22Rv1 (cell line): ENCODE results near the gene PCNX1.

Experiments used
- H3K27ac ChIP-seq: fragments of 450-650 bp; 2 replicates; pipeline ENCODE4 v1.5.1; 2017
- ZFX ChIP-seq: fragments of 450-650 bp; IDR thresholded peaks from 2 replicates; pipeline ENCODE4 v1.6.1; 2017; ENCODE audit warnings: antibody characterized with exemption, borderline replicate concordance
- TF ChIP-seq, protein P1 (sequence below): fragments of 450-650 bp; IDR thresholded peaks from 2 replicates; pipeline ENCODE4 v1.5.1; 2017; ENCODE audit warnings: mild to moderate bottlenecking

Gene PCNX1

DNA sequence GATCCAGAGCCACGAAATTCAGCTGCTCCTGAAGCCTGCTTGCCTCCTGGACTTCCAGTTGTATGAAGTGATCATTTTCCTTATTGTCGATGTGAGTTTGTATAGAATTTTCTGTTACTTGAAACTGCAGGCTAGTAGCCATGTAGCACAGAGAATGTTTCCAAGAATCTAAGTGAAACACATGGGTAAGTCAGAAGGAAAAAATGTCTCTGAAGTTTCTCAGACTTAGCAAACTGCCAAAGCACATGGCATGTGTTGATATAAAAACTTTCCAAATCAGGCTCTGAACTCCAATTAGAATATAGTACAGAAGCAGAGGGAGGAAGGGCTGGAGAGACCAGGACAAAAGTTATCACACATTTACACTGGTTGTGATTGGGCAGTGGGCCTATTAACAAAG is 9.8 kb upstream of the PCNX1 start:
- H3K27ac ChIP-seq, result no peak overlapping the region
- TF ChIP-seq ZFX, result no peak
- TF ChIP-seq, protein P1, sequence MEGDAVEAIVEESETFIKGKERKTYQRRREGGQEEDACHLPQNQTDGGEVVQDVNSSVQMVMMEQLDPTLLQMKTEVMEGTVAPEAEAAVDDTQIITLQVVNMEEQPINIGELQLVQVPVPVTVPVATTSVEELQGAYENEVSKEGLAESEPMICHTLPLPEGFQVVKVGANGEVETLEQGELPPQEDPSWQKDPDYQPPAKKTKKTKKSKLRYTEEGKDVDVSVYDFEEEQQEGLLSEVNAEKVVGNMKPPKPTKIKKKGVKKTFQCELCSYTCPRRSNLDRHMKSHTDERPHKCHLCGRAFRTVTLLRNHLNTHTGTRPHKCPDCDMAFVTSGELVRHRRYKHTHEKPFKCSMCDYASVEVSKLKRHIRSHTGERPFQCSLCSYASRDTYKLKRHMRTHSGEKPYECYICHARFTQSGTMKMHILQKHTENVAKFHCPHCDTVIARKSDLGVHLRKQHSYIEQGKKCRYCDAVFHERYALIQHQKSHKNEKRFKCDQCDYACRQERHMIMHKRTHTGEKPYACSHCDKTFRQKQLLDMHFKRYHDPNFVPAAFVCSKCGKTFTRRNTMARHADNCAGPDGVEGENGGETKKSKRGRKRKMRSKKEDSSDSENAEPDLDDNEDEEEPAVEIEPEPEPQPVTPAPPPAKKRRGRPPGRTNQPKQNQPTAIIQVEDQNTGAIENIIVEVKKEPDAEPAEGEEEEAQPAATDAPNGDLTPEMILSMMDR, result no peak

DNA sequence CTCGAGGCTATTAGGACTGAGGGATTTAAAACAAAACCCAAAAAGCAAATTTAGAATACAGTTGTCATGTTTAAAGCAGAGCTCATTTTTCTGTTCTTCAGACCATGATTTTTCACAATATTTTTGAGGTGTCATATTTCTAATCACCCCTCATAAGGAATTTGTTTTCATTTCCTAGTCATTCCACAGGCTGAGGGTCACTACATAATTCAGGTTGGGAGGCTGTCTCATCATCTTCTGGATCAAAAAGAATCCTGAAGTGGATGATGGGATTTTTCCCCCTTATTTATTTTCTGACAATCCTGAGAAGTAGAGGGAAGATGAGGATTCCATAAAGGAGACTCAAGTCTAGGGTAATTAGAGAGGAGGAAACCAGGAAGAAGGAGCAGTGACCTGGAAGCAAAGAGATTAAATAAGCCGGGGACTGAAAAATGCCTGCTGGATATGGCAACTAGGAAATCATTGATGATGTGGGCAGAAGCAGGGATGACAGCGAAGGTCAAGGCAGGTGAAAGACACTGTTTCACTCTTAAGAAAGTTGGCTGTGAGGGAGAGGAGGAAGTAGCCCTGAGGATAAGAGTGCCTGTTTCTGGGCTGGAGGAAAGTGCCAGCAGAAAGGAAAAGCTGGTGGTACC is 9.0 kb upstream of the PCNX1 start:
- no peak for TF ChIP-seq ZFX
- TF ChIP-seq, protein P1, result no peak

DNA sequence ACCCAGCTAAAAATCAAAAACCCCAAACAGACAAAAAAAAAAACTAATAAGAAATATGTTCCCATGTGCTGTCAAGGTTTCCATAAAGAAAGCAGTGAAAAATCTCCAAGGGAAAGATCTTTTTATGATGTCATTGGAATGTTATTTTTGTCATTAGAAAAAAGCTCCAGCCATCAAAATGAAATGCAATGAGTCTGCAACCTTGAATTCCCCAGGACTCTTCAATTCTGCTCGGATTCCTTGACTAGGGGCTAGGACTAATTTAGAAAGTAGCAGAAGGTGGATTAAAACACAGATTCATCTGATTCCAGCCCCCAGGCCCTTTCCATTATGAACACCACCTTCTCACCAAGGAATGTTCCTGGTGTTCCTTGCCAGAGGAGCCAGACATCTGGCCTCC is 6.0 kb upstream of the PCNX1 start:
- no peak for TF ChIP-seq ZFX
- TF ChIP-seq, protein P1, result no peak
- H3K27ac ChIP-seq, result no peak overlapping the region

More for the DNA sequence above, 9.0 kb upstream of the PCNX1 start:
- H3K27ac ChIP-seq, result no peak overlapping the region

DNA sequence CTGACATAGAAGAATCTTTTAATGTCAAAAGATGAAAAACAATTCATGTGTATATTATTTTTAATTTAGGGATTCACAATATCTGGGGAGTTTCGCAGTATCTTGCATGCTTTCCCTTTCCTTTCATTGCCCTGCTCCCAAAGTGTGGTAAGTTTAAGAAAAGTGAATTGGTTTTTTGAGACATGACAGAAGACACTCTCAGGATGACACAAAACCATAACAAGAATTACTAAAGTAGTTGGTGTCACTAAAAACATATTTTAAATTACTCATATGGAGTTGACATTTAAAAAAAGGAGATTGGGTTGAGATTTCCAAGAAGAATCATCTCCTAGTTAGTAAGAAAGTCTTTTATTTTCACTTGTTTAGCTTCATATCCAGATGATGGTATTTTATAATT is 5.1 kb upstream of the PCNX1 start:
- no peak overlapping the region for H3K27ac ChIP-seq
- TF ChIP-seq, protein P1, result no peak
- no peak for TF ChIP-seq ZFX

DNA sequence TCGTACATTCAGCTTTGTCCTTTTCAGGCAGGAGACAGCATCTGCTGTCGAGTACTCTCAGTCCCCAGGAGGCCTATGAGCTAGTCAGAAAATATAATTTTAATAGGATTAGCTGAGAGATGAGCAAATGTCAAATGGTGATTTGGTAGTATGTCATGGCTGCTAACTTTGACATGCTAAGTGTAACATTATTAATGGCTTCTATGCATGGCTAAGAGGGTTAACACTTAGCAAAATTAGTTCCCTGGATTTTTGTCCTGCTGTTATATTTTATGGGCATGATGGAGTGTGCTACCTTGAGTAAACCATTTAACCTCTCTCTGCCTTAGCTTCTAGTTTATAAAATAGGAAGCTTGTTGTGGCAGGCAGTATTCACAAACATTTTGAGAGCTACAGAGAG is 2.9 kb upstream of the PCNX1 start:
- no peak overlapping the region for H3K27ac ChIP-seq
- TF ChIP-seq, protein P1, result no peak
- no peak for TF ChIP-seq ZFX

DNA sequence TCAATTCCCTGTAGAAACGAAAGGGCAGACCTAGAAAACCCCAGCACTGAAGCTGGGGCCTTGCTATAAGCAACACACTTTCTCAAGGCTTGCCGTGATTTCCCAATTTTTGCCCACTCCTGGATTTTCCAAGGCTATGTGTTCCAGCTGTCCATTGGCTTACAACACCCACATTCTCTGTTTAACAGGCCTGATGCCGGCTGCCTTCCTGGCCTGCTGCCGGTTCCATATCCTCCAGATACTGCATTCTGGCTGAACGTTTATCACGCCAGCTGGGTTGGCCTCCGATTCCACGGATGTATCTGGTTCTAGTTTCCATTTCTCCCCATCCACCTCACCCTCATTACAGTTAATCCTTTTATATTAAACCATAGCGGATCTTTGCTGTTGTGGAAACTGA is 2.0 kb upstream of the PCNX1 start:
- TF ChIP-seq, protein P1, result no peak
- TF ChIP-seq ZFX, result no peak
- no peak overlapping the region for H3K27ac ChIP-seq

DNA sequence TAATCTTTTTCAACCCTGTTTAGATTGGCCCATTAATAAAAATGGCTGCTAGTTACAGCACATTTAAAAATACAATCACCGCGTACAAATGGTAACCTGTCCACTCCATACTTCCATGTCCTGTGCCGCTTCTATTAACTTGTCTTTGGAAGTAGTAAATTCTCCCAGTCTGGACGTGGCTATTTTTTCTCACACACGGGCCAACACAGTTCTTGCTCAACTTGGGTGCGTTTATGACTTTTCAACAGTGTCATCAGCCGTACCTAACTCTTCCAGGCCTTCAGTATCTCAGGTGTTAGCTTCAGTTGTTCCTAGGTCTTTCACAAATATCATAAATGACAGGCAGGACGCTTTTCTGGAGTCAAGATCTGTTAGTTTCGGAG is 475 bp upstream of the PCNX1 start:
- peak overlapping the region; percentile 76 for H3K27ac ChIP-seq

More for the DNA sequence above, 475 bp upstream of the PCNX1 start:
- TF ChIP-seq ZFX, result no peak
- TF ChIP-seq, protein P1, result no peak
